Fibroblast of lung (primary cell): Measurements from ENCODE around the gene CIC.

Experiments used
- CTCF ChIP-seq, 2 donors: IDR thresholded peaks in 1 of 2; conservative IDR thresholded peaks in 1 of 2; 1 replicate in 1 of 2; 2 replicates in 1 of 2; pipeline ENCODE4 v1.5.1; 2011 to 2012; ENCODE audit warnings: low read length in 2 of 2, control low read depth in 1 of 2, inconsistent platforms in 1 of 2, low read depth in 1 of 2, mild to moderate bottlenecking in 1 of 2
- EZH2 ChIP-seq: IDR thresholded peaks from 2 replicates; pipeline ENCODE4 v1.5.1; 2012; ENCODE audit warnings: low read length, control low read depth, mild to moderate bottlenecking; ENCODE audit errors: missing control alignments

- TF ChIP-seq CTCF (conservative IDR thresholded peaks at IDR 0.05 in 1 of 2, IDR thresholded peaks at IDR 0.05 in 1 of 2; ENCODE audit: low read depth in 1 of 2, low read length in 2 of 2) (no peak), EZH2 (no peak)
Measured at GRCh38 chr19:42280815-42281145, 11.7 kb downstream of the CIC start.
